ENCODE results near the gene TNS4.
A peak's percentile ranks its signal among the peaks of the same experiment; 100 is the strongest.

TNS4 gene

DNA sequence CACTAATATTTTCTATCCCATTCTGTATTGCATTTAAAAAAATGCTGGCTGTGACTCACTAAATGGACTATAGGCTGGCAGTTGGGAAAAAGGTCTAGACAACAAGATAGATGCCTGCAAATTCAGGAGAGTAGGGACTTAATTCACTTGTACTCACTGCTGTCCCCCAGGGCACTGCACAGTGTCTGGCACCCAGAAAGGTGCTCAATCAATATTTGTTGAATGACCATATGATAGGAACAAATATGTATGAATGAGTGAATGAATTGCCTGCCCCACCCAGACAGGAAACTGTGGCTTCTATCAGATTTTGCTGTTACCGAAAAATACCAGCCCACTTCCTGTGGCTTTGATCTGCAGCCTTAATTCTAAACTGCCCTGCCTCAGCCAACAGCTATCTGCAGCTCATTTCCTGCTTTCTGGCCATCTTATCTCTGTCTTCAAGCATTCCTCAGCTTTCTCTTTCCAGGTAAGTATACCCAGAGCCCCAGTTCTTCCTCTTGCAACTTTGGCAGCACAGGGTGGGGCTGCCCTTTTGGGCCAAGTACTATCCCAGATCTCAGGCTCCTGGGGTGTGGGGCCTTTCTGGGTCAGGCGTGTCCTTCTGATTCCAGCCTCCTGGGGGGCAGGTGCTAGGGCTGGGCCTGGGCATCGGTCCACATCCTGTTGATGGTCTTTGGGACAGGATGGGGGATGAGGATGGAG is 15.3 kb upstream of the TNS4 start:
- DNase-seq: no peak

DNA sequence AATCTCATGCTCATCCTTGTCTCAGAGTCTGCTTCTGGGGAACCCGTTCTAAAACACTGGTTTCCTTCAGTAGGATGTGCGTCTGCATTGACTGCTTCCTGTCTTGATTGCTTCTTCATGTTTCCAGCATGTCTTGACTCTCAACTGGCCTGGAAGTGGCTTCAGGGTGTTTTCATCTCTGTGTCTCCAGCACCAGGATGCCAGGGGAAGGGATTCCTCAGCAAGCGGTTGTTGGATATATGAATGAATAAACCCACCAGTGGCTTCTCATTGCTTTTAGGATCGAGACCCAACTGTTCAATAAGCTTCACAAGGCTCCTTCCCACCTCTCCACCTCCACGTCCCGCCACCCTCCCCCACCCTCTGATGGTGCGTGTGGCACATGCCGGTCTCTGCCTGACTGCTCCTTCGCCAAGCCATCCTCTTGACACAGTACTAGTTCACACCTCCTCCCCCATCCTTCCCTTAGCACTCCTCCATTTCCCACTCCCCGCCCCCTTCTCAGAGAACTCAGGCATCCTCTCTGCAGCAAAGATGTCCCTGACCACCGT is 14.1 kb upstream of the TNS4 start:
- DNase-seq: no peak

DNA sequence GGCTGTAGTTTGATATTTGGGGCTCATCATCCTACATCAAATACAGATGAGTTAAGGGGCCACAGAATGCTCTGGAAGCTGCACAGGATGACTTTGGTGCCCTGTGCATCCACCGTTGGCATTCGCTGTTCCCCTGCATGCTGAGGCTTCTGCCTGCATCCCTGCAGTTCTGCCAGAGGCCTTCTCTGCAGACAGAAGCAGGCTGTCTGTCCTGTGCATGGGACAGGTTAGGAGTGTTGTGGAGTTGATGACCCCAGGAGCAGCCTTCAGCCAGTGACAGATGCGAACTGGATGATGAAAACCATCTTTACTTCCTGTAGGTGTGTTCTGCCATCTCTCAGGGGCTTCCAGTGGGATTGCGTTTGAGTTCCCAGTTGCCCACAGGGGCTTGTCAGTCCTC is 13.6 kb upstream of the TNS4 start:
- no peak for DNase-seq

DNA sequence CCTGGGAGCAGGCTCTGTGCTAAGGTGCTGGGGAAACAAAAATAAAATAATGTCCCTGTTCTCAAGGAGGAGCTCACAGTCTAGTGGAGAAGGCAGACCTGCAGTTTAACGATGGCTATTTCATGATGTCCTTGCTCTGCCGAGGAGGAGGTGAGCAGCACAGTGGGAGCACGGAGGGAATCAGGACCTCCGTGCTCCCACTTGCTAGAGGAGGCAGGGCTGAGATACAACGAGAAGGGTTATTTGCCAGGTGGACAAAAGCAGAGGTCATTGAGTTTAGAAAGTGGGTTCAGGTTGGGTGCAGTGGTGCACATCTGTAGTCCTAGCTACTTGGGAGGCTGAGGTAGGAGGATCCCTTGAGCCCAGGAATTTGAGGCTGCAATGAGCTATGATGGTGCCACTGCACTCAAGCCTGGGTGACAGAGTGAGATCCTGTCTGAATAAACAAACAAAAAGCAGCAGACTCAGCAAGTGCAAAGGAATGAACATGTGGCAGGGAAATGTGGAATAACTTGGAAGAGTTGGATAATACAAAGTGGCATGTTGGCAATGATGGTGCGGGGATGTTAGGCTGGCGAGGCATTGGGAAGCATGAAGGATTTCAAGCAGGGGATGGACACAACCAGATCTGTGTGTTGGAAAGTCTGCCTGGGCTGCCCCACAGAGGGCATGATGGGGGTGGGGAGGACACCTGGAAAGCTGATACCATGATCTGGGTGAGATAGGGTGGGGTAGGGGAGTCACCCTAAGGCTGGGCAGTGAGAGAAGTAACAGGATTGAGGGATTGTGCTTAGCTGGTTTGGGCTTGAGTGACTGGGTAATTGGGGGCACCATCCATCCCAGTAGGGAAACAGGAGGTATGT is 12.8 kb upstream of the TNS4 start:
- no peak for DNase-seq

DNA sequence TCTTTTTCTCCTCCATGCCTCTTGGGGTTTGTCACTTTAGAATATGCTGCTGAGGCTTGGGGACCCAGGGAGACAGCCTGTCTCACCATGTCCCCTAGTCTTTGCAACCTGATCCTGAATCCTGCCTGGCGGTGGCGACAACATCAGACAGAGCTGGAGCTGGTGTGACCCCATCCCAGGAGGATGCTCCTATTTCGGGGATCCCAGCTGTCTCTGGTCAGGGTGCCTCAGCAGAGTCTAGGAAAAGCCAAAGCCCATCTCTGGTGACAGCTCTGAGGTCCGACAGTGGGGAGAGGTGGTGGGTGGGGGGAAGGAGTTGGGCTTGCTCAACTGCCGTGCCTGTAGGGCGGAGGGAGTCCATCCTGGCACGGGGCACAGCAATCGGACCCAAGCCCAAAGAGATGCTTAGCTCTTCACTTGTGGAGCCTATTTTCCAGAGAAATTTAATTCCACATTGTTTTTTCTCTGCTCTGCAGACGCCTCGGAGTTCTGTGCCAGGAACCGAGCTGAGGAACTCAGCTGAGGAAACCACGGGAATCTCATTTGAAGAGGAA is 10.3 kb upstream of the TNS4 start:
- no peak for DNase-seq

DNA sequence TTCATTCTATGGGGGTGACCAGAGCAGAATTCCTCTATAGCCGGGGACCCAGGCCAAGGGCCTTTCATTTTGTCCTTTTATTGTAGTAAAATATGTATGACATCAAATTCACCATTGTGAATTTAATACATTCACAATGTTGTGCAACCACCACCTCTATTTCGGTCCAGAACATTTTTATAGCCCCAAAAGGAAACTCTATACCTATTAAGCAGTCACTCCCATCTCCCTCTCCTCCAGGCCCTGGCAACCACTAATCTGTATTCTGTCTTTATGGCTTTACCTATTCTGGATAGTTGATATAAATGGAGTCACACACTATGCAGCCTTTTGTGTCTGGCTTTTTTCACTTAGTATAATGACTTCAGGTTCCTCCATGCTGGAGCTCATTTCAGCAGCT is 9.7 kb upstream of the TNS4 start:
- no peak for DNase-seq

DNA sequence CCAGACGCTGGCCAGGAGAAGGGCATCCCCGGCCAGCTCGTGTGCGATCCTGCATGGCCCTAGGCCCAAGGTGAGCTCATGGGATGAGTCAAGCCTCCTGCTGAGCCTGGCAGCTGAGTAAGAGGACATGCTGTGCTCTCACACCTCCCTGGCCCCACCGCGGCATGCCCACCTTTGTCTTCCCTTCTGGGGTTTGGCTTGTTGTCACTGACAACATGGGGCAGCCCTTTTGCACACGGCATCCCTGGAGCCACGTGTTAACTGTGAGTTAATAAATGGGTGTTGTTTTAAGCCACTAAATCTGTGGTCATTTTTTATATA is 8.9 kb upstream of the TNS4 start:
- no peak for DNase-seq

DNA sequence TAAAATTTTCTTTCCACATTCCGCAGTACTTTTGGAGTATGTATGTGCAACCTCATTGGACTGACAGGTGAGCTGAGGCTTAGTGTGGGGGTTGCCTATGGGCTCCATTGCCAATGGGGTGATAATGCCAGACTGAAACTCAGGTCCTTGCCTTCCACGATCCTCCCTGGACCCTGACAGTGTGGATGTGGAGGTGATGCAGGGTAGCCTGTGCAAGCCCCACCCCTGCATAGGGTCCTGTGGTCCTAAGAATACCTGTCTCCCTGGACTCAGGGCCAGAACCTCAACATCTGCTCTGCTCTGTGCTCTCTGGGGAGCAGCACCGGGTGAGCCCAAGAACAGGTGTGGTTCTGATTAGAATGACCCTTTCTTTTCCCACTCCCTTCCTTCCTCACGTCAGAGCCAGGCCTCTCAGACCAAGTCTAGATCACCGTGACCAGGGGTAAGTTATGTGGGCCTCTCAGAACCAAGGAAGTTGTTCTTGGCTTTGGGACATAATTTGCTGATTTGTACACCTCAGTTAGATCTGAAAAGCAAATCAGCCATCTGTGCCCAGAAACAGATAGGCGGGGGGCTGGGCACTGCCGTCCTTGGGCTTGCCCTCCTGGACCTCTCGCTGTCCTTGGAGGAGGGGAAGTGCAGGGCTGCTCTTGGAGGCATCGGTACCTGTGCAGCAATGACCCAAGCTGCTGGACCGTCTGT is 8.4 kb upstream of the TNS4 start:
- no peak for DNase-seq

DNA sequence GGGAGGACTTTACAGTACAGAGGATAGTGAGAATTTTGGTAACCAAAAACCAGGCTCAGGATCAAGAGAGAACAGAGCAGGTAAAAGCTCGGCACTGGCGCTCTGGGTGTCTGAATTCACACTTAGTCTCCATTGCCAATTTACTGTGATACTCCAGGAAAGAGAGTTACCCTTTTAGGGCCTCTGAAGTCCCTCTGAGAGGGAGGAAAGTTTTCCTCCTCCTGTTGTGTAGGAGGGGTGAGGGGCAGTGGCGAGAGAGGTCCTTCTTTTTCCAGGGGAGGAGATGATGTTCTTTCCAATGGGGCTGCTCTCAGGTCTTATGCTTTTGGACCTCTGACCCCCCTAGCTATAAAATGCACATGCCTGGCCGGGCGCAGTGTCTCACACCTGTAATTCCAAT is 5.4 kb upstream of the TNS4 start:
- DNase-seq: no peak

DNA sequence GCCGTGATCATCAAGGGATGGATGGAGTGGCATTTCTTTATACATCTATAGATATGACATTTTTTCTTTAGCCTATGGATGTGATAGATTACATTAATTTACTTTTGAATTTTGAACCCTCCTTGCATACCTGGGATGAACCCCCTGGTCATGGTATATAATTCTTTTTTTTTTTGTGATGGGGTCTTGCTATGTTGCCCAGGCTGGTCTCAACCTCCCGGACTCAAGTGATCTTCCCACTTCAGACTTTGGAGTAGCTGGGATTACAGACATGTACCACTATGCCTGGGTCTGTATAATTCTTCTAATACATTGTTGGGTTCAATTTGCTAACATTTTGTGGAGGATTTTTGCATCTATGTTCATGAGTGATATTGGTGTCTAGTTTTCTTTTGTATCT is 1.7 kb upstream of the TNS4 start:
- DNase-seq: no peak

DNA sequence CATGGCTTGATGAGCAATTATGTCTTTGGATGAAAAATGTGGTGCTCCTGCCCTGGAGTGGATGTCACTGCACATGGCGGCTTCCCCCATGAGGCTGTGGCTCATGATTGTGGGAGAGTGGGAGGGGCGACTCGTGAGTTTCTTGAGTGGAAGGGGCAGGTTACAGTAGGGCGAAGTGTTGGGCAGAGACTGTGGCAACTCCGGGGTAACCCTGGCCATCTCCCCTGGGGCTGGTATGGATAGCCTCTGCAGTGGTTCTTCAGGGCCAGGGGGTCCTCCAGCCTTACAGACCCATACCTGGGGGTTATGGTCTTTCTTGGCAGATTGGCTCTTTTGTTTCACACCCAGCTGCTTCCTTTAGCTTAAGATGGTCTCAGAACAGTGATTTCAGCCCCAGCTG is 1.3 kb upstream of the TNS4 start:
- DNase-seq: no peak

DNA sequence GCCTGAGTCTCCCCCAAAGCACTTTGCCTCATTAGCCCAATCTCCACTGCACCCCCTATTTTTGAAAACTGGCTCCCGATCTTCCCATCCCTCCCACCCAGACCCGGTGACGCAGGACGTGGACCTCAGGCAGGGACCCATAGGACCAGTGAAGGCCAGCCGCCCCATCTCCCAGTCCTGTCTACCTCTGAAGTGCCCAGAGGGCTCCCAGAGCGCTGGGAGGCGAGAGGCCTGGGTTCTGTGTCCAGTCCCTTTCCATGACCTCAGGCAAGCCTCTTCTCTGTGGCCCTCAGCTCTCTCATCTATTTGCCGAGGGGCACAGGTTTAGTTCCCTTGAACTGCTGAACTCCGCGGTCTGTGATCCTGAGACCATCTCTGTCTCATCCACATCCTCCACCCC is 714 bp downstream of the TNS4 start:
- no peak for DNase-seq

DNA sequence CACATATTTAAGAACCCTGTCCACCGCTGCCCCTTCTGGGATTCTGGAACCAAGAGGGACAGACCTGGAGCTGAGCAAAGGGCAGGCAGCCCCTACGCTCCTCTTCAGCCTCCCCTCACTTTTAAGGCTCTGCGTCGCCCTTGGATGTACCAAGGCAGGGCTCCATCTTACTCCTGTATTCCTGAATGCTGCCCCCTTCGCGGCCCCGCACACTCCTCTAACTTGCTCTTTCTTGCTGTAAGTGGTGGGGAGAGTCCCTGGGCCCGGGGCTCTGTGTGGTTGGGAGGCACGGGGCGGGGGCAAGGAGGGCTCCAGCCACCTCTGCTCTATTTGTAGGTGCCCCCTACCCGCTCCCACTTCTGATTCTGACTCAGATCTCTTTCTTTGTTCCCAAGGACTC is 1.2 kb downstream of the TNS4 start:
- no peak for DNase-seq

DNA sequence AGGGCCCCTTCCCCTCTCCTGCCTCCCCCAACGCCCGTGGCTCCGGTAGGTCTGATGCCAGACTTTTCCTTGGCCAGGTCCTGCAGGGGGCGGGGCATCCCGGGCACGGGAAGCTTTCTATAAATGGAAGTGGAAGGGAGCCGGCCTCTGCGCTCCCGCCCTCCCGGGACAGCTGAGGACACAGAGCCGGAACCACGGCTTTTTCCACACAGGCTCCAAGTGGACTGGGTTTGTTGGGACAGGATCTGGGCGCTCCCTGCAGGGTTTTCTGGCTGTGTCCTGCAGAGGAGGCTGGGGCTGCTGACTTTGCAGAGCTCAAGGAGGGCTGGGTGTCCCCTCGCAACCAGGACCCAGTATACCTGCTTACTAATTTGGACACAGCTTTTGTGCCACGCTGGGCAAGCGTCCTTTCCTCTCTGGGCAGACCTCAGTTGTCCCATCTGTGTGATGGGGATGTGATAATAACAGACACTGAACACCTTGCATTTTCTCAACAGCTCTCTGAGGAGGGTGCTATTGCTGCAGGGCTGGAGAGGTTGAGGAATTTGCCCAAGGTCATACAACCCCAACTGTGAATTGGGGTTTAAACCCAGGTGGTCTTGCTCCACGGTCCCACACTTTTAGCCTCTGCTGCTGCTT is 1.8 kb downstream of the TNS4 start:
- peak; percentile 93 for DNase-seq

DNA sequence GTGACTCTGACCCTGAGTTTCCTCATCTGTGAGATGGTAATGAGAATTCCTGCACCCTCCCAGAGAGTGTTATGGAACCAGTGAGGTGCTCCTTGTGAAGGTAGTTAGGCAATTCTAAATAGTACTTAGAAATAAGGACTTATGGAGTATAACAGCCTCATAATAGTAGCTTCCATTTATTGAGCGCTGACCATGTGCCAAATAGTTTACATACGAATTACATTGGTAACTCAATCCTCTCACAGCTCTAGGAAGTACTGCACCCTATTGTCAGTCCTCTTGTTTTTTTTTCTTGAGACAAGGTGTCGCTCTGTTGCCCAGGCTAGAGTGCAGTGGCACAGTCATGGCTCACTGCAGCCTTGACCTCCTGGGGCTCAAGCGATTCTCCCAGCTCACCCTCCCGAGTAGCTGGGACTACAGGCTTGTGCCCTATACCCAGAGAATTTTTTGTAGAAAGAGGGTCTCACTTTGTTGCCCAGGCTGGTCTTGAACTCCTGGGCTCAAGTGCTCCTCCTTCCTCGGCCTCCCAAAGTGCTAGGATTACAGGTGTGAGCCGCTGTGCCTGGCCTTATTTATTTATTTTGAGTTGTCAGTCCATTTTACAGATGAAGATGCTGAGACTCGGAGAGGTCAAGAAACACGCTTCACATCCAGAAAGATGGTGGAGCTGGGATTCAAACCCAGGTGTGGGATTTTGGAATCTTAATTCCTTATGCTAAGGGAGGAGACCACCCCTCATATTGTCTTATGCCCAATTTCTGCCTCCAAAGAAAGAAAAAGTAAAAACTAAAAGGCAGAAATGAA is 2.9 kb downstream of the TNS4 start:
- DNase-seq: peak; percentile 83

DNA sequence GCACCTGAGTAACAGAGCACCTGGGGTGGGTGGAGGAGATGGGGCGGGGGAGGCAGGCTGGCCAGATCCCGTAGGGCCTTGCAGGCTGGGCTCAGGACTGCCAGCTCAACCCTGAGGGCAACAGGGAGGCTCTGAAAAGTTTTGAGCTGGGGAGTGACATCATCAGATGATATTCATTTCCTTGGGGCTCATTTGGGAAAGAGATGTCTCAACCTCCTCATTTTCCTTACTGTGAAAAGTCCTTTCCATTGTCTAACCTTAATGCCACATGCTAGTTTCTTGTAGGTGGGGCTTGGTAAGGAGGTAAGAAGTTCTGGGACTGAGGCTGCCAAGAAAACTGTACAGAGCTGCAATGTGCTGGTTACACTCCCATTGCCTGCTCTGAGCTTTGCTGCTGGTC is 3.7 kb downstream of the TNS4 start:
- no peak for DNase-seq

DNA sequence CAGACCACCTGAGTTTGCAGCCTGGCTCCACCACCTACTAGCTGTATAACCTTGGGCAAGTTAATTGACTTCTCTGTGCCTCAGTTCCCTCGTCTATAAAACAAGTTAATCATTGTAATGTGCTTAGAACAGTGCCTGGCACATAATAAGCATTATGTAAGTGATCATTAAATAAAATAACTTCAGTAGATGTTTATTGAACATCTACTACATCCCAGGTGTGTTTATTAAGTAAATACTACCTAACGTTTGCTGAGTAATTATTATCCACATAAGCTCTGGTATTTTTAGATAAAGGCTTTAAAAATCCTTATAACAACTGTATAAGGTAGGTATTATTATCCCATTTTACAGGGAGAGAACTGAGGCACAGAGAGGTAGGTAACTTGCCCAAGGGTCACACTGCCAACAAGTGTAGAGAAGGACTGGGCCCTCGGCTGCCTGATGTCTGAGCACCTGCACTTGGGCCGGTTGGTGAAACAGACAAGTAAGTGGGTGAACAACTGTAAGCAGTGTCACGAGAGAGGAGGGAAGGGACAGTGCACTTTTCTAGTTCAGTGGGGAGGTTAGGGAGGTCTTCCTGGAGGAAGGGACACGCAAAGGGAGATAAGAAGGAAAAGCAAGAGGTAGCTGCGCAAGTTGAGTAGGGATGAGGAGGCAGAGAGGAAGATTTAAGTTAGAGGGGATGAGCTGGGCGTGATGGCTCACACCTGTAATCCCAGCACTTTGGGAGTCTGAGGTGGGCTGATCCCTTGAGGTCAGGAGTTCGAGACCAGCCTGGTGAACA is 4.6 kb downstream of the TNS4 start:
- DNase-seq: no peak

DNA sequence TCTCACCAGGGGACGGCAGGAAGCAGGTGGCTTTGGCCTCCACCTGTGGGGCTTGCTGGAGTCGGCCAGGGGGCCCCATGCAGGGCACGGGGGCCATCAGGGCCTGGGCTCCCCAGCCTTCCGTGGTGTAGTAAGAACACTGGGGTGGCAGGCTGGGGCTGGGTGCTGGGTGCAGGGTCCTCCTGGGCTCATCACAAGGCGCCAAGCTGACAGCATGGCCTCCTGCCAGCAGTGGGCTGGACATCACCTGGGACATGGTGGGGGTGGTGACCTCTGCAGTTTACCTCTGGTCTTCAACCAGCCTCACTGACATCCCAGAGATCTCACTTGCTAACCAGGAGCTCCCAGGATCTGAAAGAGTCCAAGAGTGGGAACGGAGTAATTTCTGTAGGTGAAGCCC is 5.3 kb downstream of the TNS4 start:
- no peak for DNase-seq

DNA sequence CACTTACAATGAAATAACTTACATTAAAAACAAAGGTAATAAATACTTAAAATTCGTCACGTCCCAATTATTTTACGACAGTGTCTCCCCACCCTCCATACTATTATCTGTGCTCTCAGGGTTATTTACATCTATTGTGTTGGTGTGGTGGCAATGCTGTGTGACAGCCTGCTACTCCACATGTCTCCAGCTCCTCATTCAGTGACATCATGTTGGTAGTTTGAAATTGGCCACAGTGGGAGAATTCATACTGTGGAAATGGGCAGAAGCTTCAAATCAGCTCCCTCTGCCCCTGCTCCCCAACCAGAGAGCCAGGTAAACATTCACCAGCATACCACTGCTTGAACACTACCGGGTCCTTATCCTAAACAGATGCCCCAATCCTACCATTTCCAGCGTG is 6.3 kb downstream of the TNS4 start:
- DNase-seq: no peak

DNA sequence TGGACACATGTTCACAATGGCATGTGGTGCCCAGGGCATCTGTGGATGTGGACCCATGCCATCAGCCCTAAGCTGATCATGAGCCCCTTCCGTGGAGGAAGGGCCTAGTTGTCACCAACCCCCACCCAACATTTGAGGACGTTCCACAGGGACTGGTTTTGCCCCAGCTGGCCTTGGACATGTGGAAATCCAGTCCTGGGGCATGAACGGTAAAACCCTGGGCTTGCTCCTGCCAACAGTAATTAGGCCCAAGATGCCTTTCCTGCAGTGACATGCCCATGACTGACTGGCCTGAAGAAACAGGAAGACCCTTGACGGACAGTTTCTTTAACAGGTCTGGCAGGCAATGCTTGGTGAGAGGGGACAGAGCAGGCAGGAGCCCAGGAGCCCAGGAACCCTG is 7.7 kb downstream of the TNS4 start:
- DNase-seq: no peak

DNA sequence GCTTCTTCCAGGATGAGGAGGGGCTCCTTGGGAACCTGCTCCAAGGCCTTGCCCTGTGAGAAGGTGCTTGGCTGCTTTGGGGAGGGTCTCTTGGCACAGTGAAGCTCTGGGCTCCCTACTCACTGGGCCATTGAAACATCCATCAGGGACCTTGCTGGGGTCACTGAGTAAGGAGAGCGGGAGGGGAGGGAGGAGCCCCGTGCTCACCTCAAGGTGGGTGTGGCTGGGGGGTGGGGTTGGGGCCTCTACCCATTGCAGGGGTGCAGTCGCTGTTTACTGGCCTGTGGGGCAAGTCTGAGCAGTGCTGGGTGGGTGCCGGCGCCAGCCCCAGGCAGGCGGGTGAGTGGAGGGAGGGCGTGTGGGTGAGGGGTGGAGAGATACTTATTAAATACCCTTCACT is 9.9 kb downstream of the TNS4 start:
- DNase-seq: no peak

Measured in NCI-H2029 (cell line).